Activated CD4-positive, alpha-beta T cell treated with anti-CD3 and anti-CD28 coated beads, Interleukin-2, amount 50 U/mL, for 48 hours (primary cell): ENCODE results near the gene SNN.

ENCODE experiments used
- DNase-seq, 2 experiments: peaks; one replicate each; pipeline ENCODE4 v3.0.0-alpha.2; 2020

Gene SNN

GRCh38 chr16:11668623-11669379, 546 bp downstream of the SNN start:
- DNase-seq: no peak

GRCh38 chr16:11669380-11670146, 1.3 kb downstream of the SNN start:
- DNase-seq: no peak

- peak; percentile 26 to 35 for DNase-seq
Observed at GRCh38 chr16:11670171-11671131, 2.2 kb downstream of the SNN start.

DNA sequence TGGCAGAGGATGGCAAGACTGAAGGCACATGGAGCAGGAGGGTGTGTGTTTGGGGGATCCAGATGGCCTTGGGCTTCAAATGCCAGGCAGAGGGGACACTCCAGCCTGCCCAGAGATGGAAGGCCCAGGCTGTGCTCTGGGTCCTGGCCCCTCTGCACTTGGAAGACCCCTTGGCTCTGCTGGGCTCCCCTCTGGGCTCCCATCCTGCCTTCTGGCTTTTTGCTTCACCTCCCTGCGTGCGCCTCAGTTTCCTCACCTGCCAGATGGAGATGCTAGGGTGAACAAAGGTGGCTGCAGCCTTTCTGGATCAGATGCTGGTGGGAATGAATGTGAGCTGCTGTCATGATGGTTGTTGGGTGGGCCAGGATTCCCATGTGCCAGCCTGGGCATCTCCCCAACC, 3.0 kb downstream of the SNN start:
- DNase-seq: no peak

DNA sequence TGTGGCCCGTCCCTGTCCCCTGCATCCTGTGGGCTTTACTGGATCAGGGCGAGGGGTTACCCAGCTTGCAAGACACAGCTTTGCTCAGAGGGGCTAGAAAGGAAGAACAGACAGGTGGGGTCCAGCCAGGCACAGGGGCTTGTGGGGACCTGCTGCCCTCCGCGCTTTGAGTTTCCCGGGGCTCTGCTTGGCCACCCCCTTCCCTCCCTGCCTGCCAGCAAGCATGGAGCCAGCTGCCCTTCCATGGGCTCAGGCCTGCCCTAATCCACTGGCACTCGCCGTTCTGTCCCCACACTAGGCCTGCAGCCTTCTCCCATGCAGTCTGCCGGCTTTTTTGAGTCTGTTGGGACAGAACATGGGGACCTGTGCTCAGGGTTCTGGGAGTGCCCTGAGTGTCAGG, 3.4 kb downstream of the SNN start:
- DNase-seq: no peak

- DNase-seq: no peak
Observed at GRCh38 chr16:11672206-11673090, 4.2 kb downstream of the SNN start.

DNA sequence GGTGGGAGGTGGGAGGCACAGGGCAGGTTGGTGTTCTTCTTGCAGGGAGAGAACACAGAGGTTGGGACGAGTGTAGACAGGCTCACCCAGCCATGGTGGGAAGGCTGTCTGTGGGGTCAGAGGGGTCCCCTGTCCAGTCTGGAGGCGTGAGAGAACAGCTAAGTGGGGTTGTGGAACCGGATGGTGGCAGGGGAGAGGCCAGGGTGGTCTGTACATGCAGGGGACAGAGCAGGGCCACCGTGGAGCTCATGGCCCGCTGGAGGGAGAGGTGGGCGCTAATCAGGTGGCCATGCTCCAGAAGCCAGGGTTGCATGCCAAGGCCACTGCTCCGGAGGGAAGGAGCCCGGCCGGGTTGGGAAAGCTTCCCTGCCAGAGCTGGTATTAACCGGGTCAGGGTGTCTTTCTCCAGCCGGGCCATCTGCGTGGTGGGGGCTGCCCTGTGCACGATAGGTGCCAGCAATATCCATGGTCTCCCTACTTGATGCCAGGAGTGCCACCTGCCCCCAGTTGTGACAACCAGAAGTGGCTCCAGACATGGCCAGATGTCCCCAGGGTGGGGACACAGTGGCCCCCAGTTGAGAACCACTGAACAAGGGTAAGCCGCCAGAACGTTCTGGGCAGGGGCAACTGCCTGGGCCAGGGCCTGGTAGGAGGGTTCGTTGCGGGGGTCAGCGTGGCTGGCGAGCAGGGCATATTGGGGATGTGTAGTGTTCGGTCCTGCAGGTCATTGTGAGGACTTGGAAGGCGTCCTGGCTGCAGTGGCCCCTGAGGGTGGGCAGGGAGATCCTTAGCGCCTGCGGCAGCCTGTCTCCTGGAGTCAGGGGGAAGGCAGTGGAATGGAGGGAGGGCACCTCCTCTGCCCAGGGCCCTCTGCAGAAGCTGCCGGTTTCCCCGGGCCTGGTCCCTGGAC, 5.1 kb downstream of the SNN start:
- no peak for DNase-seq

DNA sequence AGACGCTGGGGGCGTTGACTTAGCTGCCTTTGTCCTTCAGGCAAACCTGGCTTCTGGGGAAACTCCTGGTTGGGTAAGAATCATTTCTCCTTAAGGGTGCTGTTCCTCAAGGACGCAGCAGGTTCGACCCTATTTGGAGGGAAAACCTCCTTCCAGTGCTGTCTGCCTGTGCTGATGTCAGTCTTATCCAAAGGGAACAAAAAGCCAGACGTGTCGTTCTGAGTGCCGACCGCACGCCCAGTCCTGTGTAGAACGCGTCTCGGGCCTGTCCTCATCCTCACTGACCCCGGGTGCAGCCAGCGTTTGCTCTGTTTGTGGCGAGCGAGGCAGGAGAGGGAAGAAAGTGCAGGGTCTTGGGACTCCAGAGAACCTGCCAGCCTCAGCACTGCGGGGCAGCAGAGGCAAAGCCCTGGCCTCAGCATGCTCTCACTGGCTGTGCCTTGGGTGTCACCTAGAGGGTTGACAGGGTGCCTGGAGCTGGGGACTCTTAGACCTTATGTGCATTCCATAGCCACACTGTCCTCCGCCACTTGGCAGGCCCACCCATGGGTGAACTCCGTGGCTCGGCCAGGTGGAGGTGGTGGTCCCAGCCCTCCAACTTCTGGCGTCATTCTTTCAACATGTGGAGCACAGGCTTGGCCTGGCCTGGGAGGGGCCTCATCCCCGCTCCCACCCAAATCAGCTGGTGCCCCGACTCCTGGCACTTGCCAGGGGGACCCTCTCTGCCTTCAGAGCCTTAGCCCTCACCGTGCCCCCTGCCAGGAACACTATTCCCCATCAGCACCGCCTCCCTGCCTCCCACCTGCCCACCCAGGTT, 6.0 kb downstream of the SNN start:
- DNase-seq: no peak

GRCh38 chr16:11674818-11675560, 6.7 kb downstream of the SNN start:
- DNase-seq: no peak

GRCh38 chr16:11675561-11676511, 7.6 kb downstream of the SNN start:
- DNase-seq: no peak

- DNase-seq: no peak
Observed at GRCh38 chr16:11676799-11677198, 8.5 kb downstream of the SNN start.

GRCh38 chr16:11677451-11677951, 9.2 kb downstream of the SNN start:
- no peak for DNase-seq

DNA sequence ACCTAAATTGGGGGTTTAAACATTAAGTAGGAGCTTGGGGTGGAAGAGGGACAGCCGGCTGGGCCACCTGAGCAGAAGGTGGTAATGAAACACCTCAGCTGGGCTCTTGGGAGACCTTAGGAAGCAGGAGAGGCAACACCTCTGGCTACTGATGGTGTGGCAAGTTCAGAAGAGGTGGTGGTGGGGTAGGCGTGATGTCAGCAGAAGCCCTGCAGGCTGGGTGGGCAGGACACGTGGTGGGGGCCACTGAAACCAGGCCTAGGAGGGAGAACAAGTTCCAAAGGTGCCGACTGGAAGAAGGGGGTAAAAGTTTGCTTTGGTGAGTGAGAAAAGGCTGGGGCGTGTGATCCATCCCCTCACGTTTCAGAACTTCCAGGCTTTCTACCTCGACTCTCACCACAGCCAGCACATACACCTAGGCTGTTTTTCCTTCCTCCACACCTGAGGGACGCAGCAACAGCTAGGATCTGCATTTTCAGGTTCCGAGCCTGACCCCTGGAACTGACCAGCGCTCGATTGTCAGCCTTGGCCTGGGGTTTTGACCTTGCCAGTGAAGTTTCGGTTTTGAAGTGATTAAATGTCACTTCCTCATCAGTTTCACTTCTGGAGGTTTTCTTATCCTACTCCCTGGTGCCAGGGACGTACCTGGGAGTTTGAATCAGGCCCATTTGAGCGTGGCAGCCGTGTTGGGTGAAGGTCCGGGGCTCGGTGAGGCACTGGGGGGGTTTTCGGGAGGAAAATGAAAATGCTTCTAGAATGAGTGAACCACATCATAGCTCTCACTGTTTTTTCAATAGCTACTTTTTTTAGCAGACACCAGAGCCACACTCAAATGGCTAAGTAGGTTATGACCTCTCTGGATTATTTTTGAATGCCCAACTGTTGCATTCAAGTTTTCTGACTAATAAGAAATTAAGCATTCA, 10.0 kb downstream of the SNN start:
- DNase-seq: no peak

DNA sequence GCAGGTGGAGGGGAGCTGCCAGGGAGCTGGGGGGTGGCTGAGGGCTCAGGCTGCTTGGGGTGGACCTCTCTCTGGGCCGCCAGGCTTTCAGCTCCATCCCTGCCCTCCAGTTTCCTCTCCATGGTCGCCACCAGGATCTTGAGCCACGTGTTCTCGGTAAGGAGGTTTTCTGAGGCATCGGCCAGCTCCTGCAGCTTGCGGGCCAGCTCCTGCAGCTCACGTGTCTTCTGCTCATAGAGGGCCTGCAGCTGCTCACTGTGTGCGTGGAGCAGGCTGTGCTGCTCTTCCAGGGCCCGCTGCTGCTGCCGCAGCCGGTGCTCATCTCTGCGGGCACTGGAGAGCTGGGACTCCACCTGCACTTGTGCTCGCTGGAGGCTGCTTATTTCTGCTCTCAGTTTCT, 11.0 kb downstream of the SNN start:
- no peak for DNase-seq

GRCh38 chr16:11679941-11680911, 12.0 kb downstream of the SNN start:
- no peak for DNase-seq

GRCh38 chr16:11681556-11681955, 13.3 kb downstream of the SNN start:
- no peak for DNase-seq
